Coronary artery (tissue), 2 donors: ENCODE data around the gene CABP2.
"Not testable (repeated sequence)": the region's sequence is repeated elsewhere in the genome, so short reads cannot be mapped to it uniquely, and the experiment has no call there.

Experiments used
- DNase-seq: peaks from one replicate; pipeline ENCODE4 v3.0.0-alpha.2; 2017; ENCODE audit warnings: low spot score
- H3K27ac ChIP-seq, 2 donors: fragments of 200-600 bp; sonication (generic); one replicate each; pipeline ENCODE4 v1.5.1; 2016 to 2019
- H3K4me3 ChIP-seq: fragments of 200-600 bp; sonication (generic); 2 replicates; pipeline ENCODE4 v1.5.1; 2016; ENCODE audit warnings: mild to moderate bottlenecking, moderate library complexity
- CTCF ChIP-seq: fragments of 200-600 bp; sonication (generic); IDR thresholded peaks from one replicate; pipeline ENCODE4 v1.5.1; 2019; ENCODE audit warnings: antibody characterized with exemption

Gene CABP2

GRCh38 chr11:67517784-67518552 lies 5.3 kb downstream of the CABP2 start:
- DNase-seq, result peak; percentile 53
- no peak for TF ChIP-seq CTCF
- H3K4me3 ChIP-seq, result no peak overlapping the region
- H3K27ac ChIP-seq, result no peak overlapping the region

- DNase-seq, result peak; percentile 55
- Histone ChIP-seq H3K4me3 (no peak overlapping the region), H3K27ac (no peak overlapping the region)
- no peak for TF ChIP-seq CTCF
These were observed 6.4 kb downstream of the CABP2 start for GRCh38 chr11:67516806-67517205.

- H3K27ac ChIP-seq, result no peak overlapping the region
- no peak for DNase-seq
- no peak for TF ChIP-seq CTCF
- H3K4me3 ChIP-seq, result no peak overlapping the region
These were observed 9.1 kb downstream of the CABP2 start for GRCh38 chr11:67514116-67514515.

GRCh38 chr11:67511558-67511957 lies 11.7 kb downstream of the CABP2 start:
- not testable (repeated sequence) for H3K4me3 ChIP-seq, H3K27ac ChIP-seq
- peak; percentile 62 for DNase-seq

GRCh38 chr11:67510023-67510345 lies 13.3 kb downstream of the CABP2 start:
- Histone ChIP-seq H3K4me3 (no peak overlapping the region), H3K27ac (no peak overlapping the region)
- DNase-seq, result no peak
- TF ChIP-seq CTCF, result no peak

GRCh38 chr11:67508486-67509121 lies 14.6 kb downstream of the CABP2 start:
- H3K27ac ChIP-seq, result peak overlapping the region; percentile 86 to 97
- no peak for TF ChIP-seq CTCF
- DNase-seq, result peak; percentile 97
- H3K4me3 ChIP-seq, result peak overlapping the region; percentile 78

GRCh38 chr11:67507864-67508485 lies 15.3 kb downstream of the CABP2 start, which contains the start of gene CDK2AP2:
TSS of gene CDK2AP2 (minus strand) at chr11:67508162. CDS start at chr11:67508082, 80 bp downstream.
- TF ChIP-seq CTCF, result no peak
- Histone ChIP-seq H3K4me3 (peak within 1 kb of the TSS; percentile 78), H3K27ac (peak within 1 kb of the TSS; percentile 86 to 97)
- peak; percentile 99 for DNase-seq
